Activated B cell treated with CpG ODN at 0.5 μM for 24 hours (primary cell): ENCODE measurements around the gene REST. TPM values are rescaled to one million over a fixed set of nuclear protein-coding genes. Genes with fewer than 3 reads are reported as not detected.

Experiments
- ATAC-seq: fragments of 200-7000 bp; cut with Tn5 transposase; one replicate; pipeline ENCODE4 v1.10.0; 2021; ENCODE audit warnings: low read depth, mild to moderate bottlenecking, moderate library complexity
- CTCF ChIA-PET: fragments of 350-600 bp; sonication (Branson Sonifier 250); formaldehyde crosslinking; loops from one replicate; lab custom pipeline; 2021; ENCODE audit warnings: antibody characterized with exemption; lab: Charles Lee
- POLR2A ChIA-PET: fragments of 350-600 bp; sonication (Branson Sonifier 250); formaldehyde crosslinking; loops from one replicate; lab custom pipeline; 2021; ENCODE audit warnings: antibody characterized with exemption; lab: Charles Lee
- DNase-seq: peaks from one replicate; pipeline ENCODE4 v3.0.0; 2022
- H3K27ac Mint-ChIP-seq: one replicate; pipeline ENCODE4 v1.8.0; 2020; ENCODE audit warnings: mixed read lengths
- H3K27me3 Mint-ChIP-seq: one replicate; pipeline ENCODE4 v1.8.0; 2021; ENCODE audit warnings: mixed read lengths
- H3K36me3 Mint-ChIP-seq: one replicate; pipeline ENCODE4 v1.8.0; 2021; ENCODE audit warnings: low read depth, mixed read lengths
- H3K4me1 Mint-ChIP-seq: one replicate; pipeline ENCODE4 v1.8.0; 2021; ENCODE audit warnings: mixed read lengths
- H3K4me3 Mint-ChIP-seq: one replicate; pipeline ENCODE4 v1.8.0; 2020; ENCODE audit warnings: mild to moderate bottlenecking, mixed read lengths
- H3K9me3 Mint-ChIP-seq: one replicate; pipeline ENCODE4 v1.8.0; 2020; ENCODE audit warnings: mixed read lengths
- intact Hi-C: fragments of 100-400 bp; cut with micrococcal nuclease; formaldehyde crosslinking; loops from one replicate; pipeline ENCODE4 v1.15.1; 2024
- total RNA-seq: library from RNA; stranded (reverse); gene quantifications from 2 replicates; pipeline ENCODE4 v1.2.3, GENCODE V29; 2022
- TF ChIP-seq, protein P1 (sequence below): fragments of 200-600 bp; IDR thresholded peaks from one replicate; pipeline ENCODE4 v1.8.0; 2022; ENCODE audit warnings: antibody characterized with exemption, mild to moderate bottlenecking

REST gene
- total RNA-seq, 1 donor from 2014 or later: 48.3 TPM

GRCh38 chr4:56863441-56864139 lies 44.1 kb upstream of the REST start:
- intact Hi-C loops: no loop called here
- POLR2A ChIA-PET: no interaction called here

GRCh38 chr4:56870946-56871345 lies 36.8 kb upstream of the REST start:
- intact Hi-C loops: no loop called here
- Mint-ChIP-seq H3K27ac (no peak overlapping the region), H3K27me3 (peaks cover 3% of the 10 kb centered on the region), H3K4me3 (no peak overlapping the region), H3K9me3 (no peaks in the 10 kb centered on the region), H3K4me1 (peaks cover 18% of the 10 kb centered on the region), H3K36me3 (no peaks in the 10 kb centered on the region)
- ATAC-seq: no peak
- ChIA-PET POLR2A (no interaction called here), CTCF (no interaction called here)
- DNase-seq: no peak
- TF ChIP-seq, protein P1, sequence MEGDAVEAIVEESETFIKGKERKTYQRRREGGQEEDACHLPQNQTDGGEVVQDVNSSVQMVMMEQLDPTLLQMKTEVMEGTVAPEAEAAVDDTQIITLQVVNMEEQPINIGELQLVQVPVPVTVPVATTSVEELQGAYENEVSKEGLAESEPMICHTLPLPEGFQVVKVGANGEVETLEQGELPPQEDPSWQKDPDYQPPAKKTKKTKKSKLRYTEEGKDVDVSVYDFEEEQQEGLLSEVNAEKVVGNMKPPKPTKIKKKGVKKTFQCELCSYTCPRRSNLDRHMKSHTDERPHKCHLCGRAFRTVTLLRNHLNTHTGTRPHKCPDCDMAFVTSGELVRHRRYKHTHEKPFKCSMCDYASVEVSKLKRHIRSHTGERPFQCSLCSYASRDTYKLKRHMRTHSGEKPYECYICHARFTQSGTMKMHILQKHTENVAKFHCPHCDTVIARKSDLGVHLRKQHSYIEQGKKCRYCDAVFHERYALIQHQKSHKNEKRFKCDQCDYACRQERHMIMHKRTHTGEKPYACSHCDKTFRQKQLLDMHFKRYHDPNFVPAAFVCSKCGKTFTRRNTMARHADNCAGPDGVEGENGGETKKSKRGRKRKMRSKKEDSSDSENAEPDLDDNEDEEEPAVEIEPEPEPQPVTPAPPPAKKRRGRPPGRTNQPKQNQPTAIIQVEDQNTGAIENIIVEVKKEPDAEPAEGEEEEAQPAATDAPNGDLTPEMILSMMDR: no peak

More at GRCh38 chr4:56863441-56864139, 44.1 kb upstream of the REST start:
- DNase-seq (no peak), ATAC-seq (peak; percentile 47)
- Mint-ChIP-seq H3K27me3 (no peaks in the 10 kb centered on the region), H3K4me3 (no peak overlapping the region), H3K27ac (no peak overlapping the region), H3K9me3 (no peaks in the 10 kb centered on the region), H3K36me3 (no peaks in the 10 kb centered on the region), H3K4me1 (peaks cover 5% of the 10 kb centered on the region)
- CTCF ChIA-PET: no interaction called here
- TF ChIP-seq, protein P1: no peak

- Mint-ChIP-seq H3K9me3 (no peaks in the 10 kb centered on the region), H3K4me1 (peaks cover 18% of the 10 kb centered on the region), H3K27ac (no peak overlapping the region), H3K36me3 (no peaks in the 10 kb centered on the region), H3K4me3 (peak overlapping the region; percentile 7), H3K27me3 (peaks cover 3% of the 10 kb centered on the region)
- intact Hi-C loops: no loop called here
- ChIA-PET CTCF (no interaction called here), POLR2A (no interaction called here)
- ATAC-seq (no peak), DNase-seq (no peak)
- TF ChIP-seq, protein P1: no peak
Observed at GRCh38 chr4:56871371-56871866, 36.3 kb upstream of the REST start.

GRCh38 chr4:56874166-56874565 lies 33.5 kb upstream of the REST start:
- no peak for ATAC-seq
- no peak for DNase-seq
- no peaks in the 10 kb centered on the region for H3K36me3 Mint-ChIP-seq
- H3K27ac Mint-ChIP-seq: no peak overlapping the region
- intact Hi-C loops: no loop called here
- peaks cover 3% of the 10 kb centered on the region for H3K27me3 Mint-ChIP-seq
- no peaks in the 10 kb centered on the region for H3K9me3 Mint-ChIP-seq
- CTCF ChIA-PET: no interaction called here
- no peak overlapping the region for H3K4me3 Mint-ChIP-seq
- POLR2A ChIA-PET: no interaction called here
- peaks cover 18% of the 10 kb centered on the region for H3K4me1 Mint-ChIP-seq
- TF ChIP-seq, protein P1: no peak

GRCh38 chr4:56874923-56875322 lies 32.8 kb upstream of the REST start:
- ATAC-seq: no peak
- POLR2A ChIA-PET: no interaction called here
- Mint-ChIP-seq H3K9me3 (no peaks in the 10 kb centered on the region), H3K27ac (no peak overlapping the region), H3K4me1 (peaks cover 18% of the 10 kb centered on the region), H3K36me3 (no peaks in the 10 kb centered on the region), H3K27me3 (peaks cover 3% of the 10 kb centered on the region), H3K4me3 (peak overlapping the region; percentile 17)
- intact Hi-C loops: no loop called here
- TF ChIP-seq, protein P1: no peak
- CTCF ChIA-PET: no interaction called here
- no peak for DNase-seq
